Measurements from ENCODE around the gene FNDC10.

- TF ChIP-seq CTCF (IDR thresholded peaks at IDR 0.05; ENCODE audit: insufficient read depth, low read length, poor library complexity, severe bottlenecking) (no peak), EZH2phosphoT487 (conservative IDR thresholded peaks at IDR 0.05; ENCODE audit: low read length) (no peak)
Measured at GRCh38 chr1:1627261-1627828, 27.4 kb upstream of the FNDC10 start.
